Stromal cell of bone marrow (primary cell): ENCODE measurements around the gene BLNK.
A peak's percentile ranks its signal among the peaks of the same experiment; 100 is the strongest.
"Not testable (repeated sequence)": the region's sequence is repeated elsewhere in the genome, so short reads cannot be mapped to it uniquely, and the experiment has no call there.

Experiments
- DNase-seq: peaks from one replicate; pipeline ENCODE4 v3.0.0-alpha.2; 2012; ENCODE audit warnings: low read depth

BLNK gene

DNA sequence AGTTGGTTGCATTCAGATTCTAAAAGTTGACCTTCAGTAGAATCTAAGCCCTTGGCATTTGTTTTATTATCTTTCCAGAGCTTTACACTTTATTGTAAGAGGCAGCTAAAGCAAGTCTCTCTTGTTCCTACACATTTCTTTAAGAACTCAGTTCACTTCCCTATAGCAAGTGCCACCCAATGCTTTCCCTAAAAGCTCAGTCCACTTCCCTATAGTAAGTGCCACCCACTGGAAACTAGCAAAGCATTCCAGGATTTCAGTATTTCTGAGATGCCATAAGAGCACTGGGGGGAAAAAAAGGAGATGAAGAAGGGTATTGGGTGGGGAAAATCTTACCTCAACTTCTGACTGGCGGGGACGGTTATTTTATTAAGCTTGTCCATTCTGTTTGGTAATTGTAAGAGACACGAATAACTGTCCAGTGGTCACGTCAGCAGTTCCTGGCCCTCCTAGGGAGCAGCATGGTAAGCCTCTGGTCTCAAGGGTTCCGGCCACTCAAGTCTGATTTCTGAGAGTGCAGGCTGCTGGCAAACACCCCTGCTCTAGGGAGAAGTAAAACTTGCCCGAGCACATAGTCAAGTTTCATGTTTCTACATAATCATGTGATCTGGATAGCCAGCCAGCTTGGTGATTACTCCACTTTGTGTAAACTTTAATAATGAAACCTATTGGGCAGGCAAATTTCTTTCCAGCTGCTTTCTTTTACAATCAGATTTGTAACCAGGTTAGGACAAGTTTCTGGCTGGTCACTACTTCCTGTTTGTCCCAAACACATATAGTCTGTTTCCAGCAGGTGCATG lies at the start of gene BLNK:
BLNK (minus strand) TSS at position 554 of the 800 bp plus-strand sequence; CDS start at position 383, 171 bp downstream.
- DNase-seq: peak; percentile 73

DNA sequence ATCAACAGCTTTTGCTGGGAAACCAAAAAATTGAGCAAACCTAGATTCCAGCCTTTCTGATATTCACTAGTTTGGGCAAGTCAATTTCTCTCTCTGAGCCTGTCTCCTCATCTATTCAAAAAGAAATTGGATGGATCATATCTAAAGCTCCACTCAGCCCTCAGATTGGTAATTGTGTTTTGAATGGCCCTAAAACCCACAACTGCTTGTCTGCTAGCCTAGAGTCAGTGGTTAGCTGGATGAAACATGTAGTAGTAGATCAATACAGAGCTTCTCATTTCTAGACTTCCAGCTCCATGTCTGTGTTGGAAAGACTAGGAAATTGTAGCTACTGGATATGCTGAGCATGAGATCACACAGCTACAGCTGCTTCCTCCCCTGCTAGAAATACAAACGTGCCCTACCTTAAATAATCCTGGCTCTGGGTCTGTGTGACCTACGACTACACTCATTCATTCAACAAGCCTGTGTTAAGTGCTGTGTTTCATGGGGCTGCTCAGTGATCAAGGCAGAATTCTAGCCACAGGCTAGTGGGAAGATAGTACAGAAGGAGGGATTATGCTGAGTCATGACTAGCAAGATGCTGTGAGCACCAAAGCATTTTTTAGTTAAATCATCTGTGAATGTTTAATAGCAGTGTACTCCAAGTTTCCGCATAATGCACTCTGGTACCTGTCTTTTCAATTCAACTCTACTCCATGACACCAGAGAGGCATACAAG lies 48.5 kb upstream of the BLNK start:
- DNase-seq: no peak

DNA sequence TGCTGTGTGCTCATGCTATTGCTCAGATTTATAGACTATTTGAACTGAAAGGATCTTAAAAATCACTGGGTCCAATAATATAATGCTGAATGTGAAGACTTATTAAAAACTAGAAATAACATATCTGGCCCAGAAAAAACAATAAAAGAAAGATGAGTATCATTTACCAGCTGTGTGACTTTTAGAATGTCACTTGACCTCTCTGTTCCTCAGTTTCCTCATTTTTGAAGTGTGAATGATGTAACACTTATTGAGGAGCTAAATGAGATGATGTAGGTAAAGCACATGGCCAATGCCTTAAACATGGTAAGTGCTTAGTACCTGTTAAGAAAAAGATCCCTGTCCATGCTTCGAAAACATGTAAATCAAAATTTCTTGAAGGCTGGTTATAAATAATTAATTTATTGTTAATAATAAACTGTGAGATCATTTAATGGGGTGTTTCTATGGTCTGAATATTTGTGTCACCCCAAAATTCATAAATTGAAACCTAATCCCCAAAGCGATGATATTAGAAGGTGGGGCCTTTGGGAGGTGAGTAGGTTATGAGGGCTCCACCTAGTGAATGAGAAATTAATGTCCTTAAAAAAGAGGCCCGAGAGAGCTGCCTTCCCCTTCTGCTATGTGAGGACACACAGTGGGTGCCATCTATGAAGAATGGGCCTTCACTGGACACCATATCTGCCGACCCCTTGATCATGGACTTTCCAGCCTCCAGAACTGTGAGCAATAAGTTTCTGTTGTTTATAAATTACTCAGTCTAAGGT lies 45.9 kb upstream of the BLNK start:
- DNase-seq: no peak

DNA sequence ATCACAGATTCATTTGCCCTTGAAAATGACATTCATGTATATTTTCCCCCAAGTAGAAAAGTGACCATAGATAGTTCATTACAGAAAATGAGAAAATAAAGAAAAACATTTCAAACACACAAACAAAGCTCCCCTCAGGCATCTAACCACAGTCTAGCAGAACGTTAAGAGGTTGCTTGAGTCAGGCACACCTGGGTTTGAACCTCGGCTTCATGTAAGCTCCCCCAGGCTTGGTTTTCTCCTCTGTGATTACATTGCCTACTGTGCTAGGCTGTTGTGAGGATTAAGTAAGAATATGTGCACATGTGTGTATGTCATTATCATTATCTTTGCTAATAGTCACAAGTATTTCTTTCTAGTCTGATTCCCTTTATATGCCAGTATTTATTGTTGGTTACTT lies 42.0 kb upstream of the BLNK start:
- no peak for DNase-seq

DNA sequence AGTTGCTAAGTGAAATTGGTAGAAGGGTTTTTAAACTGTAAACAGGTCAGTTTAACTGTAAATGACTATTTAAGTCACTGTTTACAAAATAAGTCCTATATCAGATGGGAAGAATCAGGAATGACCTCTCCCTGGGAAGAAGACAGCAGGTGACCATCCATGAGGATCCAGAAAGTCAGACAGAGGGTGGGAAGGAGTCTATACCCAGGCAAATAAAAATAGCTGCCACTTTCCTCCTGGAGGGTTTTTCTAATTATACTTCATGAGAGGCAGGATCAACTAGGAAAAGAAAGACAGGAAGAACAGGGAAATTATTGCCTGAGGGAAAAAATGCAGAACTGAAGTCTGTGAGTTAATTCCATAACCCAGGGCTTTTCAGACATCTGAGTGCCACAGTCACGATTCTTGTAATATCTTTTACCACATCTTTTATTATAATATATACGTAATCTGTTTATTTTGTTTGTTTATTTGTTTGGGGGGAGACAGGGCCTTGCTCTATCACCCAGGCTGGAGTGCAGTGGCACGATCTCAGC lies 39.9 kb upstream of the BLNK start:
- no peak for DNase-seq

DNA sequence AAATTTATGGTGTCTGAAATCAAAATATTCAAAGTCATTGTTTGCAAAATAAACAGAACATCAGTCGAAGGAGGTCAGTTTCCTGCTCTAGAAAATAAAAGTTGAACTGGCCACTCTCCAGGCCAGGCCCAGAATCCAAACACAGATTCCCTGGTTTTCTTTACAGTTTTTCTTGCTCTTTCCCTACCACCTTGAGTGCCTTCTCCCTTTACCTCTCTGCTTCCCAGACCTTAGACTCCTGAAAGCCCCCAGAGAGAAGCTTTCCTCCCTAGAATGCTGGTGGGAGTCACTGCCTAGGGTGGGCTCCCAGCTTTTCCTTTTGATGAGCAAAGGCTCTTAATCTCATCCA lies 38.9 kb upstream of the BLNK start:
- DNase-seq: no peak

DNA sequence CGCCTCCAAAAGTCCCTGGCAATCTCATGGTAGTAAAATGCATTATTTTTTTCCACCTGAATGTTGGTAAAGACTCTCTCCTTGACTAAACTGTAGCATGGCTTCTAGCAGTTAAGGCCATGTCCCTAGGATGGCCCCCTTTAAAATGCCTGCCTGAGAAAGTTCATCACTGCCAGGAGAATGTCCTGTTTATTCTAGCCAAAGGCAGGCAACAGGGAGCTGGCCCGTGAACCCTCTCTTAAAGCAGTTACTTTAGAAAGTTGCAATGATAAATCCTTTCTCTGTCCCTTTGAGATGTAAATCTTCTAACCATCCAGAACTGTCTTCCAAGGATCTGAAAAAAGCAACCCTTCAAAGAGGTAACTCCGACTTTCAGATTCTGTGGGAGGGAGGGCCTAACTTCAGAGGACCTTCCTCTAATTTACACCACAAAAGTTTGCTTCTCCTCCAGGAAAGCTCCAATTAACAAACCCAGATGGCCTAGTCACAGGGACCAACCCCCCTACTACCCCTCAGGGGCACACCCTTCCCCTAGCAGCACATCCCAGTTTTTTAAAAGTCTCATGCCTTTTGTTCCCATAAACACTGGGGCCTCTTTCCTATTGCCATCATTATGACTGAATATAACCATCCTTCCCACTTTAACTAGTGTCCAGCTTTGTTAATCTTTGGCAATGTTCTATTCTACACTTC lies 38.4 kb upstream of the BLNK start:
- no peak for DNase-seq

DNA sequence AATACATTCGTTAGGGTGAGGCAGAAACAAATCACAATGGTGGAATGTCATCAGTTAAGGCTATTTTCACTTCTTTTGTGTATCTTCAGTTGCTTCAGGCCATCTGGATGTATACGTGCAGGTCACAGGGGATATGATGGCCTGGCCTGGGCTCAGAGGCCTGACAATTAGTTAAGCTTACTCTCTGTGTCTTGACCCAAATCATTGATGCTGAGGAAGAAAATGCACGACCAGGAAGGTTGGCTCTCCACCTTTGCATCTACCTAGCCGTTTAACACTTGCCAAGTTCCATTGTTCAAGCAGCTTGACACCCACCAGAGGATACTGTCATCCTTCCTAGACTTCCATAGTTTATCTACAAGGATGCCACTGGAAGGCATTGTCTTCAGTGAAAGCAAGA lies 37.5 kb upstream of the BLNK start:
- not testable (repeated sequence) for DNase-seq

DNA sequence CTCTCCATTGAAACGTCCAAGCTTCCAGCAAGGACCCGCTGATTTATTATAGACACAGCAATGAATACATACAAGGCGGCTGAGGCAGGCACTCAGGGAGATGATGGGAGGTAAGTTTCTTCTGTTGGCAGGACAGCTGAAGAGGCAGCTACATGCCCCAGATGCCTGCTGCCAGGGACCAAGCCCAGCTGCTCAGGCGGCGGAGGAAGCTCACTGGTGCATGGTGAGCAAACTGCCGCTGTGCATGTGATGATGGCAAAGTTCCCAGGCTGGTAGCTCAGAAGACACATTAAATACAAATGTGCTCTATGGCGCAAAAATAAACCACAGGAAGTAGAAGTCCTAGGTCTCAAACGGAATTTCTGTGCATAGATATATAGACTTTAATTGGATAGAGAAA lies 35.1 kb upstream of the BLNK start:
- peak; percentile 5 for DNase-seq

DNA sequence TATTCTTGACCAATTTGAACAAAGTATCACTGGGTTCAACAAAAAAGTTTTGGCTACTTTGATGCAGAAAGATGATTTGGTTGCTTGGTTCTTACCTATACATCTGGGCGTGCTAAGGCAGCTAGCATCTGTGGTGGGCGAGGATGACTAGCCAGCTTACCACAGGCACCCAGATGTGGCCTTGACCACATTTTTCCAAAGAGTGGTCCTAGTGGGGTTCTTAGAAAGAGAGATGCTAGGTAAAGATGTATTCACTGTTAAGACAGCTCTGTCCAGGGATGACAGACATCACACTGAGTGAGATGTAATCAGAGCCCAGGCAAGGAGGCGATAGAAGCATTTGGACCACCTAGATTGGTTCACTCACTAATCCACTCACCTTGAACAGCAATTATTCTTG lies 33.6 kb upstream of the BLNK start:
- DNase-seq: no peak

DNA sequence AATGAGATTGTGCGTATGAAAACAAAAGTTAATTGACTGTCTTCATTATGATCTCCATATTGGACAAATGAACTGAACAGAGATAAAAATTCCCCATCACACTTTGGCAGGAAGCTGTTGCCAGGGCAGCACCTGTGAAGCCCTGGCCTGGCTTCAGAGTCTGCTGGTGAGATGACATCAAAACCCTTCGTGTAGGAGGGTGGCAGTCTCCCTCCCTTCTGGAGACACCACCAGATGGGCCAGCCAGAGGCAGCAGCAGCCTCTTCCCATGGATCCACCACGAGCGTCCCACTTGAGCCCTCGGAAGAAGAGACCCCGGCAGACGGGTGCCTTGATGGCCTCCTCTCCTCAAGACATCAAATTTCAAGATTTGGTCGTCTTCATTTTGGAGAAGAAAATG lies 32.9 kb upstream of the BLNK start, which contains the start of gene DNTT:
DNTT (plus strand) TSS at position 205 of the 400 bp plus-strand sequence; CDS start at position 269, 64 bp downstream.
- DNase-seq: no peak

DNA sequence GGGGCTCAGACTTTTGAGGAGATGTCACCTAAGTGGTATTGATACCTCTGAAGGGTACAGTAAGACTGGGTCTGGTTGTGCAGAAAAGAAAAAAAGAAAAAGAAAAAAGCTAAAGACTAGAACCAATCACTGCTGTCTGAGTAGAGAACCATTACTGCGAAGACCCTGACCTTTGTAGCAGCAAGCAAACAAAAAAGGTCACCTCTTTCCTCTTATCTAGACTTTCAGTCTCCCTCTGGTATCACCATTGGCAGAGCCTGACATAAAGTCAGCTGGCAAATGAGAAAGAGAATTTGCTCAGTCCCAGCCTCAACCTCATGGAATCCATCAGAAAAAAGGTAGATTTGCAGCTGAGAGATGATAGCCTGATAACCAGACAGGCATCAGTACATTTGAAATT lies 30.2 kb upstream of the BLNK start:
- no peak for DNase-seq

DNA sequence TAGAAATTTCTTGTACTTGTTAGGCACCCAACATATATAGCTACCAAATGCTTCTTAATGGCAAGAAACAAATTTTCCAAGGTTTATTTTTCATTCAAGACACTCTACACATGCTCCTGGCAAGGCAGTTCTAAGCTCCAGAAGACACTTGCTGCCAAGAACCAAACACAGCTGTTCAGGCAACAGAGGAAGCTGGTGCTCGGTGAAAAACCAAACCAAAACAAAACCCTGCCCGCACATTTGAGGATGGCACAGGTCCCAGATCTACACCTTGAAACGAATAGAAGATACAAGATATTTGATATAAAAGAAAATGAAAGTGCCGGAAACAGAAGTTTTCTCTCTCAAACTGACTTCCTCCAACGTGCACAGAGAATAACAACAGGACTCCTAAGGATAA lies 28.0 kb upstream of the BLNK start:
- DNase-seq: no peak

DNA sequence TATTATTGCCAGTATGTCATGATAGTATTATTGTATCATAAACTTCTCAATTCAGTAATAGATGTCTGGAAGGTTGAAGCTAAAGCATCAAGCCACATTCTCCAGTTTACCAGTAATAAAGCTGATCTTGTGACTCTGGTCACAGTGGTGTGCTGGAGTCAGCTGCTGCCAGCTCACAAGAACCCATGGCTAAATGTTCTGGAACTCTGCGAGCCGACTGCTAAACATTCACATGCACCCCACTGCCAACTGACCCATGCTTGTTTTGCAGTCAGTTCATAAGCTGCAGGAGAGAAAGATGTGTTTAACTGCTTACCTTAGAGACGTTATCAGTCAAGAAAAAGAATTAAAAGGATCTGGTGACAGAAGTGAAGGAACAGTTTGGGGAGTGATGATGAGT lies 27.0 kb upstream of the BLNK start:
- no peak for DNase-seq

DNA sequence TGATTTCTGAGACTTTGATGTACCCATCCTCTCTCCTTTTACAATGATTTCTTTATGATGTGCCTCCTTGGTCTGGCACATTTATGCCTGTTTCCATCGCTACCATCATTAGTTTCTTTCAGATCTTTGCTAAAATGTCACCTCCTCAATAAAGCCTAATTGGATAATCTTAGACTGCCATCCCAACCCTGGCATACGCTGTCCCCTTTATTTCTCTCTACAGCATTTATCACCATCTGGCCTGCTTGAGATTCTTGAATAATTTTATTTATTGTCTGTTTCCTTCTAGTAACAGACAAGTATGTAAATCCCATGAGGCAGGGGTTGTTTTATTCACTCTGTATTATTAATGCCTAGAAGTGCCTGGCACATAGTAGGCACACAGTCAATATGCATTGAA lies 26.1 kb upstream of the BLNK start:
- DNase-seq: no peak

DNA sequence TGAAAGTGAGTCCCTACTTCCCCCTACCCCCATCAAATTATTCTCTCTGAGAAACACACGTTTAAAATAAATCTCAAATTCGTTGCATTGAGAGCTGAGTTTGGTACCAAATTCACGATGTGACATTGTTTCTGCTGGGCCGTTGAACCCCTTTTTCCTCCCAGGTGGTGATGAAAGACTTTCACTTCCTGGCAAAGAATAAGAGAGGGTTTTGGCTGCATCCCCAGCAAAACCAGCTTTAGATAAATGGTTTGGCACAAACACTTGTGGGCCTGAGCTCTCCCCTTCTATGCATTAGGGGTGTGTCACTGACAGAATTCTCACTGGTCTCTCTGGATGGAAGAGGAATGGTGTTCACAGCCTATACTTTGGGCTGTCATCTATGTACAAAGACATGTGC lies 24.1 kb upstream of the BLNK start:
- no peak for DNase-seq

DNA sequence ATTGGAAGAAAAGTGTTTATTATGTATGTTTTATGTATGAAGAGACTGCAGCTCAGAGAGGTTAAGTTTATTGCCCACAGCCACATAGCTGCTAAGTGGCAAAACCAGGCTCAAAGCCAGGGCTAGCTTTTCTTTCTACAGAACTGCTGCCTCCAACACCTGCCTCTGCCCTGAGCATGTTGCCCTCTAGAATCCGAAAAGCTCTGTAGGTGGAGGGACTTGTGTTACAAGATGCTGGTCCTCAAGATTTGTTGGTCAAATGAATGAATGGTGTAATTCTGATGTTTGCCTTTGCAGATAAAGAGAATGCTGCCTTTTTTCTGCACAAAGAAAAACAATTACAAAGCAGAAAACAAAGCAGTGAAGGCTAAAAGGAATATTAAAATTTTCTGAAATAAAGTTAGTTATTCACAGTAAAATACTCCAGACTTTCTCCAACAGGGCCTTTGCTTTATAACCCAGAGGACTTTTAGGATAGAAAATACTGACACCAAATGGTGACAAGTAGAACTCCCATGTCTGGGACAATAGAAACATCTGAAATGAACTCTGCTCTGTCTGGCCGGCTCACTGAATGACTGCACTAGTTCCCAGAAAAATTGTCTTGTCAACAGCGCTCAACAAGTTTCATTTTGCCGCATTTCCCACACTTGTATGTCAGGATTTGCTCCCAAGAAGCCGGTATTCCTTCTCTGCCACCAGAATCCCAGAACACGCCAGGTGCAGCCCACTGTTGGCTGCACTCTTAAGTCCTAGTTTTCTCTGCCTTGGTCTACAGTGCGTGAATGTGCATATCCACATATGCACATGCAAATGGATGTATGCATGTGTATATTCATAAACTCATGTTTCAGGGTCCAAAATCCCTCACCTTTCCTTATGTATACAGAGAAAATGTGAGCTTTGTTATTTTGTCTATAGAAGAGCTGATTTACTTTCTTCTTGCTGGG lies 21.9 kb upstream of the BLNK start:
- peak; percentile 36 for DNase-seq

DNA sequence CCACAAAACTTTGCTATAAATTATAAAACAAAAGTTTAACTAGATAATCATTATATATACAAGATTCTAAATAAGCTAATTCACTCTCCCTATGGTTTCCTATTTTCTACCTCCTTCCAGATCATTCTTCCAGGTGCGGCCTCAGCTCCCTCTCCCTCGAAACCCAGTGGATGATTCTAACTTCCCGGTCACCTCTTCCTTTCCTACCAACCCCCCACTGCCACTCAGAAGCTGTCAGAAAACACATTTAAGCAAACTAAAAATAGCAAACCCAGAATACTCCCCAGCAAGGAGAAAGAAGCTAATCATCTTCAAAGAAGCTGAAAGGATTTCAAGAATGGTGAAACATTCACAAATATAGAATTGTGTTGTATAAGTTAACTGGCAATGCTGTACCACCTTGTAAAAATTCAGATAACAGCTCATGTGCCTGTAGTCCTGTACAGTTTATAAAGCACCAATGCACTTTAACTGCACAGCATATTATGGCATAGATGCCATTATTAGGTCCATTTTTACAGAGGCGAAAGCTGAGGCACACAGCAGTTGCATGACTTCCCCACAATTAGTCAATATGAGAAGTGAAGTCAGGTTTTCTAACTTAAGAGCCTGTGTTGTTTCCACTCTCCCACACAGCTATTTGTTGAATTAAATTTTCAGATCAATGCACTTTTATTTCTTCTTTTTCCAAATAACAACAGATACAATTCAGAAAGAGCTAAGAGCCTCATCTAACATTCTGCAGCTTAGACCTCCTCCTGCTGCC lies 19.2 kb upstream of the BLNK start:
- no peak for DNase-seq

DNA sequence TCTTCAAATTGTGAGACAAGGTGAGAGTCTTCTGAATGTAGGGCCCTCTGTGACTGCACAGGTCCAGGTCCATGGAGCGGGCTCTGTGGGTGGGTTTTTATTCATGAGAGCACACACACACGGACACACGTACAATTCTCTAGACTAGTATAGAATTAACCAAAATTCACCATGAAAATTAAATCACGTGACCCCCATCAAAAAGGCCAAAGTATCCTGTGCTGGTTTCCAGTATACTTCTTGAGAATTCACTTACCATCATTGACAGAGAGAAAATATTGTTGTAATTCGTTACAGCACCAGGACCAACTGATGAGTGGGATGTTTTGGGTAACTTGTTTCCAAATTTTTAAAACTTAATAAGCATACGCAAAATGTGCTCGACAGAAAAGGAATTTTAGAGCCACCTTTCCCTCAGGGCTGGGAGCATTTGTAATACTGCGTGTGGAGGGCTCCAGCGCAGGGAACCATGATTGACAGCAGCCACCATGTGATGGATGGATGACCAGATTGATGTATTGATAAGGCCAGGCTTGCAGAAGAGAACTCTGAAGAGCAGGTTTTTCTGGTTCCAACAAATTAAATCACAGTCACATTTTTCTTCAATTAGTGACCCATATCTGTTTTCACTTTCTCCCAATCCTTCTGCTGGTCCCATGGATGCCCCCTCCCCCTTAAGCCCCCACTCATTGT lies 18.0 kb upstream of the BLNK start:
- no peak for DNase-seq
